Caco-2 (cell line): ENCODE results near the gene SOX21. TPM values are rescaled to one million over a fixed set of nuclear protein-coding genes. Genes with fewer than 3 reads are reported as not detected.

Source experiments
- BruUV-seq: library from RNA; stranded (reverse); fragments of 400-500 nt; replicated peaks from 2 replicates; lab custom pipeline; 2021; lab: Mats Ljungman, UMichigan
- CTCF ChIA-PET: fragments of 300-600 bp; sonication (Branson Sonifier 250); formaldehyde crosslinking; loops from one replicate; lab custom pipeline; 2022; ENCODE audit warnings: antibody characterized with exemption; lab: Charles Lee
- POLR2A ChIA-PET: fragments of 300-600 bp; sonication (Branson Sonifier 250); formaldehyde crosslinking; loops from one replicate; lab custom pipeline; 2022; ENCODE audit warnings: antibody characterized with exemption; lab: Charles Lee
- DNase-seq, 2 experiments: peaks; one replicate each; pipeline versions ENCODE4 v3.0.0 to v3.0.0-alpha.2; 2020 to 2022
- H3K27me3 ChIP-seq: replicated peaks from 2 replicates; pipeline ENCODE4 v1.6.0; 2011; ENCODE audit warnings: low read length; ENCODE audit not compliant: control insufficient read depth, insufficient read depth
- H3K36me3 ChIP-seq: 2 replicates; pipeline ENCODE4 v1.5.1; 2011; ENCODE audit warnings: low read length; ENCODE audit not compliant: control insufficient read depth, insufficient read depth
- H3K4me1 ChIP-seq: fragments of 250-450 bp; sonication (Bioruptor Pico); 2 replicates; pipeline ENCODE4 v1.5.1; 2020; ENCODE audit warnings: mild to moderate bottlenecking
- H3K4me3 ChIP-seq: 2 replicates; pipeline ENCODE4 v1.5.1; 2011; ENCODE audit warnings: low read depth, mild to moderate bottlenecking, control low read depth, low read length
- H3K9me3 ChIP-seq: fragments of 250-450 bp; sonication (Bioruptor Pico); 2 replicates; pipeline ENCODE4 v1.5.1; 2020; ENCODE audit warnings: mild to moderate bottlenecking, moderate library complexity
- H3K27ac Mint-ChIP-seq: one replicate; pipeline ENCODE4 v1.8.0; 2022; ENCODE audit warnings: mixed read lengths; ENCODE audit not compliant: unreplicated experiment
- H3K27me3 Mint-ChIP-seq: one replicate; pipeline ENCODE4 v1.8.0; 2022; ENCODE audit warnings: mixed read lengths; ENCODE audit not compliant: insufficient read depth, unreplicated experiment
- H3K36me3 Mint-ChIP-seq: one replicate; pipeline ENCODE4 v1.8.0; 2022; ENCODE audit warnings: mild to moderate bottlenecking, mixed read lengths; ENCODE audit not compliant: insufficient read depth, unreplicated experiment
- H3K4me1 Mint-ChIP-seq: one replicate; pipeline ENCODE4 v1.8.0; 2022; ENCODE audit warnings: low read depth, mixed read lengths; ENCODE audit not compliant: unreplicated experiment
- H3K4me3 Mint-ChIP-seq: one replicate; pipeline ENCODE4 v1.8.0; 2022; ENCODE audit warnings: mild to moderate bottlenecking, moderate library complexity, mixed read lengths; ENCODE audit not compliant: unreplicated experiment
- H3K9me3 Mint-ChIP-seq: one replicate; pipeline ENCODE4 v1.8.0; 2022; ENCODE audit warnings: mixed read lengths; ENCODE audit not compliant: unreplicated experiment
- intact Hi-C: fragments of 100-400 bp; cut with micrococcal nuclease; formaldehyde crosslinking; loops from one replicate; pipeline ENCODE4 v1.10.0; 2022; ENCODE audit not compliant: unreplicated experiment
- total RNA-seq: library from RNA; stranded (reverse); gene quantifications from 2 replicates; pipeline ENCODE4 v1.2.3, GENCODE V29; 2022
- TF ChIP-seq, protein P1 (sequence below), 2 experiments: fragments of 200-600 bp in 1 of 2; IDR thresholded peaks; 1 replicate in 1 of 2; 2 replicates in 1 of 2; pipeline versions ENCODE4 v1.5.1 to v1.8.0; 2011 to 2022; ENCODE audit warnings: antibody characterized with exemption in 1 of 2, control low read depth in 1 of 2, inconsistent platforms in 1 of 2, low read depth in 1 of 2, low read length in 1 of 2, mild to moderate bottlenecking in 1 of 2, moderate library complexity in 1 of 2; ENCODE audit not compliant: insufficient read depth in 1 of 2, severe bottlenecking in 1 of 2, unreplicated experiment in 1 of 2

The SOX21 gene
- total RNA-seq, 1 experiment from 2014 or later, result 0.14 TPM

DNA sequence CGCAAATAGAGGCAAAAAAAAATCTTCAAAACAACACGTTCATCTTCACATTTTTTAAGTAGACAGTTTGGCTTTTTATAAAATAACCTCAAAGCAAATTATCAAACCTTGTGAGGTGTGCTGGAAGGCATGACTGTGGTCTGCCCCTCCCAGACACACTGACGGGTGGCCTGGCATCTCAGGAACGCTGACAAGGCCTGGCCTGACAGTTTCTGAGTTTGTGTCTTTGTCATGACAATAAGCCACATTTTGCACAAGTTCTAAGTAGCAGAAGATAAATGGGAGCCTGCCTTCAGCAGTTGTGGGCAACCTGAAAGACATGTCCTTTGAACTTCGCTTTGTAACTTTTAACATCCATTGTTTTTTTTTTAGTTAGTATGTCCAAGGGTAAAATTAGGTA is 38.5 kb downstream of the SOX21 start:
- ChIA-PET CTCF (interaction anchor here (0.6 to 1.0 kb wide), 2 partner anchors 34 to 730 kb away, joined by 3 to 4 read pairs; no protein-coding TSS in a partner anchor), POLR2A (no interaction called here)
- Histone ChIP-seq H3K4me3 (no peak overlapping the region), H3K27me3 (no peaks in the 10 kb centered on the region), H3K4me1 (no peaks in the 10 kb centered on the region), H3K9me3 (no peaks in the 10 kb centered on the region), H3K36me3 (no peaks in the 10 kb centered on the region)
- intact Hi-C loops, result loop anchor here (2.0 kb wide), 1 partner anchor 277 kb away; no protein-coding TSS in a partner anchor
- no TSS peak for BruUV-seq
- Mint-ChIP-seq H3K36me3 (no peaks in the 10 kb centered on the region), H3K4me3 (no peak overlapping the region), H3K4me1 (no peaks in the 10 kb centered on the region), H3K27ac (no peak overlapping the region), H3K27me3 (peaks cover 19% of the 10 kb centered on the region), H3K9me3 (no peaks in the 10 kb centered on the region)
- TF ChIP-seq, protein P1, sequence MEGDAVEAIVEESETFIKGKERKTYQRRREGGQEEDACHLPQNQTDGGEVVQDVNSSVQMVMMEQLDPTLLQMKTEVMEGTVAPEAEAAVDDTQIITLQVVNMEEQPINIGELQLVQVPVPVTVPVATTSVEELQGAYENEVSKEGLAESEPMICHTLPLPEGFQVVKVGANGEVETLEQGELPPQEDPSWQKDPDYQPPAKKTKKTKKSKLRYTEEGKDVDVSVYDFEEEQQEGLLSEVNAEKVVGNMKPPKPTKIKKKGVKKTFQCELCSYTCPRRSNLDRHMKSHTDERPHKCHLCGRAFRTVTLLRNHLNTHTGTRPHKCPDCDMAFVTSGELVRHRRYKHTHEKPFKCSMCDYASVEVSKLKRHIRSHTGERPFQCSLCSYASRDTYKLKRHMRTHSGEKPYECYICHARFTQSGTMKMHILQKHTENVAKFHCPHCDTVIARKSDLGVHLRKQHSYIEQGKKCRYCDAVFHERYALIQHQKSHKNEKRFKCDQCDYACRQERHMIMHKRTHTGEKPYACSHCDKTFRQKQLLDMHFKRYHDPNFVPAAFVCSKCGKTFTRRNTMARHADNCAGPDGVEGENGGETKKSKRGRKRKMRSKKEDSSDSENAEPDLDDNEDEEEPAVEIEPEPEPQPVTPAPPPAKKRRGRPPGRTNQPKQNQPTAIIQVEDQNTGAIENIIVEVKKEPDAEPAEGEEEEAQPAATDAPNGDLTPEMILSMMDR (IDR thresholded peaks at IDR 0.05; ENCODE audit: insufficient read depth in 1 of 2, low read depth in 1 of 2, low read length in 1 of 2, severe bottlenecking in 1 of 2, unreplicated experiment in 1 of 2), result no peak
- DNase-seq, result no peak

DNA sequence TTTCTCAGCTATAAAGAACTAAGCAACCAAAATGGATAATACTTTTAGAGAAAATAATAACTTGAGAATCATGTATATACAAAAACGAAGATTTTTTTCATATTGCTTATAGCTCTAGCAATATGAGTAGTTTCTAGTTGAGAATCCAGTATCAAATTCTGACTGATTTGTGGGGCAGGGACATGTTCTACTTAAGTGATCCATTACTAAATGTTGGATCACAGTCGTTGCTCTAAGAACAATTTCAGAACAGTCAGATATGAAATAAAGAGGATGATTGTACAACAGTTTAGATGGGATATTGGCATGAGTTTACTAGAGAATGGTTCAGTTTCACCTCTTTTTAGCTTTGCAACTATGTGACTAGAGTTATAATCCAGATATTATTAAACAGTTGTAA is 39.9 kb downstream of the SOX21 start:
- Histone ChIP-seq H3K27me3 (no peaks in the 10 kb centered on the region), H3K4me1 (no peaks in the 10 kb centered on the region), H3K36me3 (no peaks in the 10 kb centered on the region), H3K4me3 (no peak overlapping the region), H3K9me3 (no peaks in the 10 kb centered on the region)
- no peaks in the 10 kb centered on the region for H3K36me3 Mint-ChIP-seq
- no peaks in the 10 kb centered on the region for H3K9me3 Mint-ChIP-seq
- POLR2A ChIA-PET, result no interaction called here
- CTCF ChIA-PET, result interaction anchor here (0.7 kb wide), 1 partner anchor 11 kb away, joined by 3 read pairs; no protein-coding TSS in a partner anchor
- intact Hi-C loops, result no loop called here
- no peak overlapping the region for H3K27ac Mint-ChIP-seq
- peaks cover 17% of the 10 kb centered on the region for H3K27me3 Mint-ChIP-seq
- H3K4me3 Mint-ChIP-seq, result no peak overlapping the region
- no TSS peak for BruUV-seq
- TF ChIP-seq, protein P1 (IDR thresholded peaks at IDR 0.05; ENCODE audit: insufficient read depth in 1 of 2, low read depth in 1 of 2, low read length in 1 of 2, severe bottlenecking in 1 of 2, unreplicated experiment in 1 of 2), result no peak
- no peak for DNase-seq
- H3K4me1 Mint-ChIP-seq, result no peaks in the 10 kb centered on the region

DNA sequence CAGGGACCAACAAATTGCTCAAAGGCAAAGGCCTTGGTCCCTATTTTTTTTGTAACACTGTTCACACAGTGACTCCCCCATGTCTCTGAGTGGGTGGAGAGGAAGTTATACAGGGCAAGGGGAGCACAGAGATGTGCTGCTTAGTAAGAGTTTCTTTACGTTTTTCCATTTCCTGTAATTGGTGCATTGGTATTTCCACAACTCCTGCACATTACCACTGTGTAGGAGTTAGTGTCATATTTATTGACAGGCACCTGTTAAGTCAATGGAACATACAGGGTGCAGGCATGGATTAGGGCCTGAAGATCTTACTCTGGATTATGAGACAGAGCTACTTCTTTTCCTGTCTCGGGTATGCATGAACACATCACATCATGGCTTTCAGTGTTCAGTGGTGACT is 45.2 kb downstream of the SOX21 start:
- no peak for DNase-seq
- Mint-ChIP-seq H3K27me3 (peaks cover 40% of the 10 kb centered on the region), H3K27ac (no peak overlapping the region), H3K4me3 (no peak overlapping the region), H3K36me3 (no peaks in the 10 kb centered on the region), H3K4me1 (no peaks in the 10 kb centered on the region), H3K9me3 (no peaks in the 10 kb centered on the region)
- Histone ChIP-seq H3K9me3 (no peaks in the 10 kb centered on the region), H3K36me3 (no peaks in the 10 kb centered on the region), H3K27me3 (no peaks in the 10 kb centered on the region; the same call in 1 of the 2 replicates), H3K4me3 (no peak overlapping the region), H3K4me1 (no peaks in the 10 kb centered on the region)
- ChIA-PET POLR2A (no interaction called here), CTCF (no interaction called here)
- no TSS peak for BruUV-seq
- intact Hi-C loops, result no loop called here
- TF ChIP-seq, protein P1 (IDR thresholded peaks at IDR 0.05; ENCODE audit: insufficient read depth in 1 of 2, low read depth in 1 of 2, low read length in 1 of 2, severe bottlenecking in 1 of 2, unreplicated experiment in 1 of 2), result no peak
